ENCODE measurements around the gene CAVIN4. TPM values are rescaled to one million over a fixed set of nuclear protein-coding genes. Genes with fewer than 3 reads are reported as not detected.

CAVIN4 gene
- total RNA-seq, 2 experiments from 2014 or later: not detected

DNA sequence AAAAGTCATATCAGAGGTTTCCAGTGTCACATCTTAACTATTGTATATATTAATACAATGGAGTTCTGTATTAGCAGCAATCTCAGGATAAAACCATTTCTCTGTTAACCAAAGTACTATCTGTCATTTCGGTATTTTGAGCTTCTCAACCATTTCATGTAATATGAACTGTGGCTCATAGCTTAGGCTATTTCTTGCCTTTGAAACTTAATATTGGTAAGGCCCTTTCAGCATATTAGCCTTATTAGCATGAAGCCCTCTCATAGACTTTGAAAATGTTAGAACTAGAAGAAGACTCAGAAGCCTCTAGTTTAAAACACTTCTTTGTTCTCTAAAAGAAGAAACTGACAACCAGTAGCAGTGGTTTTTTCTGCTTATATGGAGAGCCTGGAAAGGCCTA is 731 bp downstream of the CAVIN4 start:
- H3K4me3 Mint-ChIP-seq: no peak overlapping the region
- no peaks in the 10 kb centered on the region for H3K4me1 Mint-ChIP-seq (ENCODE audit: low read depth)
- H3K27ac Mint-ChIP-seq: no peak overlapping the region
- intact Hi-C loops (cut with micrococcal nuclease): no loop called here
- H3K27me3 Mint-ChIP-seq (ENCODE audit: low read depth): no peaks in the 10 kb centered on the region
- H3K36me3 Mint-ChIP-seq (ENCODE audit: low read depth): no peaks in the 10 kb centered on the region
- CTCF ChIA-PET: interaction anchor here (0.6 kb wide), 1 partner anchor 23 kb away, joined by 3 read pairs; no protein-coding TSS in a partner anchor
- DNase-seq: no peak
- H3K9me3 Mint-ChIP-seq: no peaks in the 10 kb centered on the region

DNA sequence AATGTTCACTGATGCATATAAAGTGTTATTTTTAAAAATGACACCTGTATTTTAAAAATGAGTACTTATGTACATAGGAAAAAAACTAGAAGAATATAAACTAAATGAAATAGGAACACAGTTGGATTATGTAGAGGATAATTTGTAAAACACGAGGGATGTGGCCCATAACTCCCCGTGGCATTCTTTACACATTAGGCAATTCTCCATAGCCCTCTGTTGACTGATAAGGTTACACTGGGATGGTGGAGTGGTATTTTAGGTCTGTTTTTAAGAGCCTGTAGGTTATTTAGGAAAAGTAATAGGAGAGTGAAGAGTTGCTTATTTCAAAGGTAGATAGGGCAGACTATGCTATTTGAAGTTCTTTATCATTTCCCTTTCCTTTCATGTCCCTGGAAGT is 1.8 kb downstream of the CAVIN4 start:
- intact Hi-C loops (cut with micrococcal nuclease): no loop called here
- no peak overlapping the region for H3K4me3 Mint-ChIP-seq
- H3K36me3 Mint-ChIP-seq (ENCODE audit: low read depth): no peaks in the 10 kb centered on the region
- no peaks in the 10 kb centered on the region for H3K27me3 Mint-ChIP-seq (ENCODE audit: low read depth)
- no peaks in the 10 kb centered on the region for H3K4me1 Mint-ChIP-seq (ENCODE audit: low read depth)
- H3K27ac Mint-ChIP-seq: no peak overlapping the region
- H3K9me3 Mint-ChIP-seq: no peaks in the 10 kb centered on the region
- CTCF ChIA-PET: no interaction called here
- no peak for DNase-seq

DNA sequence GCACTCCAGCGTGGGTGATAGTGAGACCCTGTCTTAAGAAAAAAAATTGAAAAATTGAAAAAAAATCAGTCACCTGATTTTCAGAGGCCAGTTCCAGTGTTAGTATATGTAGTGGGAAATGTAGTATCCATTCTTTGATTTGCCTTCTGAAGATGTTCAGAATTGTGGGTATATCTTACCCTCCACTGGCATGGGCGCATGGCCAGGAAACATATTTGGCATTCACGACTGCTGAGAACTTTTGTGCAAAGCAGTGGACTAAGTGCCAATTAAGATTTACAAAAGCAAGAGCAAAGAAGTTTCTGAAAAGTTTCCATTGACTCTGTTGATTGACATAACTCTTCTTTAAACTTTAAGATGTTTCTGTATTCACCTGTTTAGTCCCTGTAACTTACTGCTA is 2.4 kb downstream of the CAVIN4 start:
- CTCF ChIA-PET: interaction anchor here (0.6 kb wide), 1 partner anchor 16 kb away, joined by 3 read pairs; no protein-coding TSS in a partner anchor
- Mint-ChIP-seq H3K4me1 (ENCODE audit: low read depth) (no peaks in the 10 kb centered on the region), H3K27me3 (ENCODE audit: low read depth) (no peaks in the 10 kb centered on the region)

DNA sequence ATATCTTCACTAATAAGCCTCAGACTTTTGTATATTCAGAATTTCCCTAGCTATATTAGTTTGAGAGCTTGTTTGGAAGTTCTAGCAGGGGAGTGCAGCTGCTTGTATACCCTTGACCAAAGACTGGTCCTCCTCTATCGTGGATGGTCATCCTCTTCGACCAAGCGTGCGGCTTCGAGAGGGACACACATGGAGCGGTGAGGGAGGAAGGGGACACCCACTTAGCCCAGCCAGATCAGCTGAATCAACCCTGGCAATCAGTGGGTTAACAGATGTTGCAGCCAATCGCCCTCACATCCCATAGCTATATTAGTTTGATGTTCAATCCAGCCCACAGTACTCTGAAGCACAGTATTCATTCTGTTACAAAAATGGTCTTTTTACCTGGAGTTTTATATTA is 3.2 kb downstream of the CAVIN4 start:
- Mint-ChIP-seq H3K9me3 (no peaks in the 10 kb centered on the region), H3K36me3 (ENCODE audit: low read depth) (no peaks in the 10 kb centered on the region), H3K4me1 (ENCODE audit: low read depth) (no peaks in the 10 kb centered on the region), H3K4me3 (no peak overlapping the region), H3K27me3 (ENCODE audit: low read depth) (no peaks in the 10 kb centered on the region), H3K27ac (no peak overlapping the region)
- CTCF ChIA-PET: no interaction called here
- DNase-seq: no peak
- intact Hi-C loops (cut with micrococcal nuclease): no loop called here

More for the DNA sequence above, 2.4 kb downstream of the CAVIN4 start:
- Mint-ChIP-seq H3K36me3 (ENCODE audit: low read depth) (no peaks in the 10 kb centered on the region), H3K27ac (no peak overlapping the region), H3K9me3 (no peaks in the 10 kb centered on the region), H3K4me3 (no peak overlapping the region)
- intact Hi-C loops (cut with micrococcal nuclease): no loop called here
- no peak for DNase-seq

DNA sequence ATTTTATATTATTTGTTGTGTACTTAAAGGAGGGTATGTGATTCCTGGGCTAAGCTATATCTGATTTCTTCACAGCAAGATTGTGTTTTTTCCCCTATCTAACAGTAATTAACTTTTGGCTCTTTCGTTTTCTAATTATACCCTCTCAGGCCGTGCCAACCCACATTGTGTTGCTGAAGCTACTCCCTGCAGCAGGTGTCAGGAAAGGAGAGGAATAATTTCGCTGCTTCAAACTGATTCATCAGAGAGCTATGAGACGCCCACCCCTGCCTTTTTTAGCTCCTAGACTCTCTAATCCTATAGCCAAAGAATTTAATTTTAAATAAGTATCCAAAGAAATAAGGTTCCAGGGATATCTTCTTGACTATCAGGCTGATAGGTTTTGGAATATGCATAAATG is 3.8 kb downstream of the CAVIN4 start:
- H3K27me3 Mint-ChIP-seq (ENCODE audit: low read depth): no peaks in the 10 kb centered on the region
- no peaks in the 10 kb centered on the region for H3K36me3 Mint-ChIP-seq (ENCODE audit: low read depth)
- no peaks in the 10 kb centered on the region for H3K4me1 Mint-ChIP-seq (ENCODE audit: low read depth)
- CTCF ChIA-PET: interaction anchor here (0.7 kb wide), 1 partner anchor 1146 kb away, joined by 3 read pairs; no protein-coding TSS in a partner anchor
- intact Hi-C loops (cut with micrococcal nuclease): no loop called here
- no peak for DNase-seq
- H3K4me3 Mint-ChIP-seq: no peak overlapping the region
- H3K27ac Mint-ChIP-seq: no peak overlapping the region
- no peaks in the 10 kb centered on the region for H3K9me3 Mint-ChIP-seq

DNA sequence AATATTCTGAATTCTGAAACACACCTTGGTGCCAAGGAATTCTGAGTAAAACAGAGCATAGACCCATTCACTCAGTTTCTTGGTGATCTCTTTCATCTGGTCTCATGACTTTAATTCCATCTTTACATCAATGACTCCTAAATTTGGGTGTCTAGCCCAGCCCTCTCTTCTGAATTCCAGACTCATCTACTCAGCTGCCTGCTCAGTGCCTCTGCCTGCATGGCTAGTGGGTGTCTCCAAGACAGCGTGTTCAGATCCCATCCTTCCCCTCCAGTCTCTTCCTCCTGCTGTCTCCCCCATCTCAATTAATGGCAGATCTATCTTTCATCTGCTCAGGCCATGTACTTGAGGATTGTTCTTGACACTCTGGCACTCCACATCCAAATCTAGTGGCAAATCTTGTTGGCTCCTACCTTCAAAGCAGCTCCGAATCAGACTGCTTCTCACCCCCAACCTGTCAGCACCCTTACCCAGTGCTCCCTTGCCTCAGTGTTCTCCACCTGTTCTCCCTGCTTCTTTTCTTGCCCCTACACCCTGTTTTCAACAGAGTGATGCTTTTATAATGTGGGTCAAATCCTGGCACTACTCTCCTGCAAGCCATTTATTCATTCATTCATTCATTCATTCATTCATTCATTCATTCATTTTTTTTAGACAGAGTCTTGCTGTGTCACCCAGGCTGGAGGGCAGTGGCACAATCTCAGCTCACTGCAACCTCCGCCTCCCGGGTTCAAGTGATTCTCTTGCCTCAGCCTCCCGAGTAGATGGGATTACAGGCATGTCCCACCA is 5.3 kb downstream of the CAVIN4 start:
- intact Hi-C loops (cut with micrococcal nuclease): no loop called here
- Mint-ChIP-seq H3K4me1 (ENCODE audit: low read depth) (no peaks in the 10 kb centered on the region), H3K9me3 (no peaks in the 10 kb centered on the region), H3K27ac (no peak overlapping the region), H3K36me3 (ENCODE audit: low read depth) (no peaks in the 10 kb centered on the region), H3K27me3 (ENCODE audit: low read depth) (no peaks in the 10 kb centered on the region), H3K4me3 (no peak overlapping the region)
- CTCF ChIA-PET: no interaction called here
- no peak for DNase-seq

DNA sequence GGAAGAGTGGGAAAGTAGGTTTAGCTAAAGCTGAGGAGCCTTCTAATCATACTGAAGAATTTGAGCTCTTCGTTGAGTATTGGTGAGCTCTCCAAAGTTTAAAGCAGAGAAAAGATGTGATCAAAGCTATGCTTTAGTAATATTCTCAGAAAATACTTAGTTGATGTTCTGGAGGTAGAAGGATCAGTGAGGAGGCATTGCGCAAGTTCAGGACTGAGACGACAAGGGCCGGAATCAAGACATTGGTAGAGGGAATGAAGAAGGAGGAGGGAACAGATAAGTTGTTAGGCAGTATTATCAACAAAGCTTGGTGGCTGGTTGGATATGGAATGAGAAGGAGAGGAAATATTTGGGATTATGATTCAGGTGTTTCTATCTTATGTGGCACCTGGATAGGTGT is 7.1 kb downstream of the CAVIN4 start:
- no peak for DNase-seq
- Mint-ChIP-seq H3K4me3 (no peak overlapping the region), H3K36me3 (ENCODE audit: low read depth) (no peaks in the 10 kb centered on the region), H3K4me1 (ENCODE audit: low read depth) (no peaks in the 10 kb centered on the region), H3K9me3 (no peaks in the 10 kb centered on the region), H3K27ac (no peak overlapping the region), H3K27me3 (ENCODE audit: low read depth) (no peaks in the 10 kb centered on the region)
- intact Hi-C loops (cut with micrococcal nuclease): no loop called here
- CTCF ChIA-PET: no interaction called here

DNA sequence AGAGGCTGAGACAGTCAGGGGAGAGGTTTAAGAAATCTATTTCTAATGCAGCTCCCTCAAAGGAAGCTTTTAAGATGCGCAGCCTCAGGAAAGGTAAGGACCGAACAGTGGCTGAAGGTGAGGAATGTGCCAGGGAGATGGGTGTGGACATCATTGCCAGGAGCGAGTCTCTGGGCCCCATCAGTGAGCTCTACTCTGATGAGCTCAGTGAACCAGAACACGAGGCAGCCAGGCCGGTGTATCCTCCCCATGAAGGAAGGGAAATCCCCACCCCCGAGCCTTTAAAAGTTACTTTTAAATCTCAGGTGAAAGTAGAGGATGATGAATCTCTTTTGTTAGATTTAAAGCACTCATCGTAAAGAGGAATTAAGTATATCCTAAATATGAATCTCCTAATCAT is 8.2 kb downstream of the CAVIN4 start:
- no peaks in the 10 kb centered on the region for H3K4me1 Mint-ChIP-seq (ENCODE audit: low read depth)
- no peaks in the 10 kb centered on the region for H3K27me3 Mint-ChIP-seq (ENCODE audit: low read depth)
- CTCF ChIA-PET: no interaction called here
- DNase-seq: no peak
- H3K4me3 Mint-ChIP-seq: no peak overlapping the region
- no peaks in the 10 kb centered on the region for H3K36me3 Mint-ChIP-seq (ENCODE audit: low read depth)
- H3K27ac Mint-ChIP-seq: no peak overlapping the region
- no peaks in the 10 kb centered on the region for H3K9me3 Mint-ChIP-seq
- intact Hi-C loops (cut with micrococcal nuclease): no loop called here

DNA sequence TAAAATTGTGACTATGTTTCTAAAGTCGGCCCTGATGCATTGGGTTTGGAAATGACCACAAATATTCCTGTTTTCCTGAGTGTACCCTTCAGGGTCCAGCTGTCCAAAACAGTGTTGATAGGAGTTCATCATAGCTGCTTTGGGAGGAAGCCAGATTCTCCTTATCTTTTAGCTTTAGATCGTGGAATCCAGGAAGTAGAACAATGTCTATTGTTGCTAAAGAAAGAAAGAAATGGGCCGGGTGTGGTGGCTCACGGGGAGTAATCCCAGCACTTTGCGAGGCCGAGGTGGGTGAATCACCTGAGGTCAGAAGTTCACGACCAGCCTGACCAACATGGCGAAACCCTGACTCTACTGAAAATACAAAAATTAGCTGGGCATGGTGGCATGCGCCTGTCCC is 9.5 kb downstream of the CAVIN4 start:
- Mint-ChIP-seq H3K4me3 (no peak overlapping the region), H3K4me1 (ENCODE audit: low read depth) (no peaks in the 10 kb centered on the region), H3K27ac (no peak overlapping the region), H3K27me3 (ENCODE audit: low read depth) (no peaks in the 10 kb centered on the region), H3K9me3 (no peaks in the 10 kb centered on the region), H3K36me3 (ENCODE audit: low read depth) (no peaks in the 10 kb centered on the region)
- no peak for DNase-seq
- intact Hi-C loops (cut with micrococcal nuclease): no loop called here
- CTCF ChIA-PET: interaction anchor here (0.6 to 1.0 kb wide), 2 partner anchors 12 to 14 kb away, joined by 3 read pairs; no protein-coding TSS in a partner anchor

DNA sequence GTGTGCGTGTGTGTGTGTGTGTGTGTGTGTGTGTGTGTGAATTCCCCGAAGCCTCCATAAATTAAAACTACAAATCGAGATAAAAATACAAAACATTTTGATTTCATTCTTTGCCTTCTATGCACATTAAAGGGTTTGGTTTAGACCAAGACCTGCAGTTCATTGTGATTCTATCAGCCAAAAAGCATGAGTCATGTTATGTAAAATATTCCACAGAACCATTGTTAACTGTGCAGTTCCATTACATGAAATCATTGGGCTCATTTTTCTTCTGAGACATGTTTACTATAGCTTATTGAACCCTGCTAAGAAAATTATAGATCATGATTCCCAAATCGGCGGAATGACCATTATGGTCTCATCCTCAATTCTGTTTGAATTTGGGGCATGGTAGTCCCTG is 11.7 kb downstream of the CAVIN4 start:
- Mint-ChIP-seq H3K4me1 (ENCODE audit: low read depth) (no peaks in the 10 kb centered on the region), H3K36me3 (ENCODE audit: low read depth) (no peaks in the 10 kb centered on the region), H3K27me3 (ENCODE audit: low read depth) (no peaks in the 10 kb centered on the region), H3K4me3 (no peak overlapping the region), H3K27ac (no peak overlapping the region), H3K9me3 (no peaks in the 10 kb centered on the region)
- DNase-seq: no peak
- intact Hi-C loops (cut with micrococcal nuclease): no loop called here
- CTCF ChIA-PET: interaction anchor here (1.0 to 1.4 kb wide), 2 partner anchors 12 to 87 kb away, joined by 3 to 5 read pairs; no protein-coding TSS in a partner anchor

DNA sequence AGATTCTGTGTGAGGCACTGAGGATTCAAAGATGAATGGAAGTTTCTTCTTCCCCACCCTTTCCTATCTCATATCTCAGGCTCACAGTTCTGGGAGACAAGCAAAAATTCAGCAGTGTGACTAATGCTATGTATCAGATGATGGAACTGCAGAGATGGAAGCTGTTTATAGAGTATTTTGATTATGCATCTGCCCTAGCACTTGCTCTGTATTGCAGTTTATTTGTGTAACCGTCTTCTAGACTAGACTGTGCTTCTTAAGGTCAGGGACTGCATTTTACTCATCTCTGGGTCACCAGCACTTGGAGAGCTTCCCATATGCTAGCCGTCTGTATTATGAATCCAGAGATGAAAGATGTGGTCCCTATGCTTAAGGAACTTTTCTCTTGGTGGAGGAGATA is 12.6 kb downstream of the CAVIN4 start:
- H3K4me3 Mint-ChIP-seq: no peak overlapping the region
- no peaks in the 10 kb centered on the region for H3K9me3 Mint-ChIP-seq
- intact Hi-C loops (cut with micrococcal nuclease): loop anchor here (10.0 kb wide), 1 partner anchor 116 kb away; the partner anchor contains the start of gene TMEFF1
- H3K36me3 Mint-ChIP-seq (ENCODE audit: low read depth): no peaks in the 10 kb centered on the region
- no peaks in the 10 kb centered on the region for H3K27me3 Mint-ChIP-seq (ENCODE audit: low read depth)
- no peak for DNase-seq
- no peaks in the 10 kb centered on the region for H3K4me1 Mint-ChIP-seq (ENCODE audit: low read depth)
- CTCF ChIA-PET: interaction anchor here (1.4 kb wide), 2 partner anchors 11 kb away, joined by 4 to 5 read pairs; no protein-coding TSS in a partner anchor
- no peak overlapping the region for H3K27ac Mint-ChIP-seq

DNA sequence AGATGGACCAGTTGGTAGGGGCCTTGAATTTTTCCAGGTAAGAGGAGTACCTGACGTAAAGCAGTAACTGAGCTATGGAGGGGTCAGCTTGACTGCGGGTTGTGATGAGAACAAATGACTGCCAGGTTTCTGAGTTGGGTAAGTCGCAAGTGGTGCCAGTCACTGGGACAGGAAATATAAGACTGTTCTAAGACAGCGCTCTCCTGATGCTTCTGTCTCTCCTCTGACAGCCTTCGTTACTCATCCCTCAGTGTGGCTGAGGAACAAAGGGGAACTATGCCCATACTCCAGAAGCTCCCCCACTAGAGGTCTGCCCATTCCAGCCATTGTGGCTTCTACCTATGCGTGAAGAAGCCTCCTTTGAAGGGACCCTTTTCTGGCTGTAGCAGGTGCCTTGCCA is 13.3 kb downstream of the CAVIN4 start:
- H3K4me3 Mint-ChIP-seq: no peak overlapping the region
- no peaks in the 10 kb centered on the region for H3K4me1 Mint-ChIP-seq (ENCODE audit: low read depth)
- H3K9me3 Mint-ChIP-seq: no peaks in the 10 kb centered on the region
- intact Hi-C loops (cut with micrococcal nuclease): loop anchor here (10.0 kb wide), 1 partner anchor 116 kb away; the partner anchor contains the start of gene TMEFF1
- CTCF ChIA-PET: interaction anchor here (1.4 kb wide), 1 partner anchor 10 kb away, joined by 4 read pairs; no protein-coding TSS in a partner anchor
- DNase-seq: no peak
- no peak overlapping the region for H3K27ac Mint-ChIP-seq
- H3K36me3 Mint-ChIP-seq (ENCODE audit: low read depth): no peaks in the 10 kb centered on the region
- H3K27me3 Mint-ChIP-seq (ENCODE audit: low read depth): no peaks in the 10 kb centered on the region

Data from activated naive CD4-positive, alpha-beta T cell treated with anti-CD3 and anti-CD28 coated beads for 36 hours (primary cell).